ENCODE measurements around the gene CCDC8.
"Not testable (repeated sequence)": the region's sequence is repeated elsewhere in the genome, so short reads cannot be mapped to it uniquely, and the experiment has no call there.

Gene CCDC8

GRCh38 chr19:46410205-46411087 lies 2.9 kb downstream of the CCDC8 start:
- H3K36me3 ChIP-seq (ENCODE audit: control insufficient read depth, insufficient read depth, low read length), result no peaks in the 10 kb centered on the region
- H3K4me1 ChIP-seq (ENCODE audit: control insufficient read depth, insufficient read depth, low read length), result peaks cover 9% of the 10 kb centered on the region
- H3K9ac ChIP-seq (ENCODE audit: low read depth, low read length), result no peak overlapping the region
- no peaks in the 10 kb centered on the region for H3K9me3 ChIP-seq (ENCODE audit: control insufficient read depth, insufficient read depth, low read length)
- no peak overlapping the region for H3K4me3 ChIP-seq (ENCODE audit: low read depth, low read length)
- peaks cover 13% of the 10 kb centered on the region for H3K27me3 ChIP-seq (ENCODE audit: control insufficient read depth, insufficient read depth, low read length)

DNA sequence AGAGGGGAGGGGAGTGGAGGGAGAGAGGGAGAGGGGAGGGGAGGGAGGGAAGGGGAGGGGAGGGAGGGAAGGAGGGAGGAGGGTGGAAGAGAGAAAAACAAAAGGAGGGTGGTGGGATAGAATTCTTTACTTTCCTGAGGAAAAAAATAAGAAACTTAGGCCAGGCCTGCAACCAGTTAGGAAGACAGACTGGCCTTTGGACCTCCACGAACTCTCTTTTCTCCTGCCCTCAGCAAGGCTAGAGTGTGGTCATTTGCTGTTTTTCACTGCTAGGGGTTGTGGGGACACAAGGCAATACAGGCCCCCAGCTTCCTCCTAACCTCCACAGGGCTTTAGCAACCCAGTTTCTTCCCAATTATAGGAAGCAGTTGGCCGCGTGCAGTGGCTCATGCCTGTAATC lies 4.2 kb downstream of the CCDC8 start:
- H3K9ac ChIP-seq (ENCODE audit: low read depth, low read length), result no peak overlapping the region
- H3K4me3 ChIP-seq (ENCODE audit: low read depth, low read length), result no peak overlapping the region
- H3K4me1 ChIP-seq (ENCODE audit: control insufficient read depth, insufficient read depth, low read length), result peaks cover 9% of the 10 kb centered on the region
- peaks cover 11% of the 10 kb centered on the region for H3K27me3 ChIP-seq (ENCODE audit: control insufficient read depth, insufficient read depth, low read length)
- no peaks in the 10 kb centered on the region for H3K36me3 ChIP-seq (ENCODE audit: control insufficient read depth, insufficient read depth, low read length)
- H3K9me3 ChIP-seq (ENCODE audit: control insufficient read depth, insufficient read depth, low read length), result no peaks in the 10 kb centered on the region

GRCh38 chr19:46408664-46409039 lies 4.7 kb downstream of the CCDC8 start:
- peaks cover 9% of the 10 kb centered on the region for H3K4me1 ChIP-seq (ENCODE audit: control insufficient read depth, insufficient read depth, low read length)
- peak overlapping the region; percentile 76 for H3K9ac ChIP-seq (ENCODE audit: low read depth, low read length)
- H3K9me3 ChIP-seq (ENCODE audit: control insufficient read depth, insufficient read depth, low read length), result no peaks in the 10 kb centered on the region
- peak overlapping the region; percentile 68 for H3K4me3 ChIP-seq (ENCODE audit: low read depth, low read length)
- peaks cover 11% of the 10 kb centered on the region for H3K27me3 ChIP-seq (ENCODE audit: control insufficient read depth, insufficient read depth, low read length)
- no peaks in the 10 kb centered on the region for H3K36me3 ChIP-seq (ENCODE audit: control insufficient read depth, insufficient read depth, low read length)

- Histone ChIP-seq H3K36me3 (ENCODE audit: control insufficient read depth, insufficient read depth, low read length) (no peaks in the 10 kb centered on the region), H3K27me3 (ENCODE audit: control insufficient read depth, insufficient read depth, low read length) (peaks cover 11% of the 10 kb centered on the region), H3K9me3 (ENCODE audit: control insufficient read depth, insufficient read depth, low read length) (no peaks in the 10 kb centered on the region), H3K4me1 (ENCODE audit: control insufficient read depth, insufficient read depth, low read length) (peaks cover 9% of the 10 kb centered on the region), H3K9ac (ENCODE audit: low read depth, low read length) (peak overlapping the region; percentile 76), H3K4me3 (ENCODE audit: low read depth, low read length) (peak overlapping the region; percentile 68)
Measured at GRCh38 chr19:46407856-46408663, 5.3 kb downstream of the CCDC8 start.

DNA sequence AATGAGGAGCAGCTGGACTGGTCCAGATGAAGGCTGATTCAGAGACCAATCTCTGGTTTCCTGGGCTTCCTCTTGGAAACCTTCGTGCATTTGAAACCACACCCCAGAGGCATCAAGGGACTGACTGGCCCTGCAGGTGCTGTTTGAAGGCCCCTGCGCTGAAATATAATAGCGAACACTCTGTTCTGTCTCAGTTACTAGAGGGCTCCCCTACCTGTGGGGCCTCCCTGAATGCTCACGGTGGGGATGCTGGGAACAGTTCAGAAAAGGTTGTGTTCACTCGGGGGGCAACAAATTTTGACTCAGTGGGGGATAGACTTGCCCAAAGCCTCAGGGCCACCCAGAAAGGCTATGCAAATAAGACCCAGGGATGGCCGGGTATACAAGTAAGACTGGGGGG lies 6.4 kb downstream of the CCDC8 start:
- Histone ChIP-seq H3K36me3 (ENCODE audit: control insufficient read depth, insufficient read depth, low read length) (no peaks in the 10 kb centered on the region), H3K4me1 (ENCODE audit: control insufficient read depth, insufficient read depth, low read length) (peaks cover 11% of the 10 kb centered on the region), H3K4me3 (ENCODE audit: low read depth, low read length) (peak overlapping the region; percentile 13), H3K9me3 (ENCODE audit: control insufficient read depth, insufficient read depth, low read length) (no peaks in the 10 kb centered on the region), H3K9ac (ENCODE audit: low read depth, low read length) (no peak overlapping the region), H3K27me3 (ENCODE audit: control insufficient read depth, insufficient read depth, low read length) (peaks cover 11% of the 10 kb centered on the region)

GRCh38 chr19:46404753-46405468 lies 8.5 kb downstream of the CCDC8 start:
- Histone ChIP-seq H3K4me1 (ENCODE audit: control insufficient read depth, insufficient read depth, low read length) (peaks cover 11% of the 10 kb centered on the region), H3K4me3 (ENCODE audit: low read depth, low read length) (peak overlapping the region; percentile 62), H3K27me3 (ENCODE audit: control insufficient read depth, insufficient read depth, low read length) (peaks cover 11% of the 10 kb centered on the region), H3K9me3 (ENCODE audit: control insufficient read depth, insufficient read depth, low read length) (no peaks in the 10 kb centered on the region), H3K36me3 (ENCODE audit: control insufficient read depth, insufficient read depth, low read length) (no peaks in the 10 kb centered on the region), H3K9ac (ENCODE audit: low read depth, low read length) (no peak overlapping the region)

DNA sequence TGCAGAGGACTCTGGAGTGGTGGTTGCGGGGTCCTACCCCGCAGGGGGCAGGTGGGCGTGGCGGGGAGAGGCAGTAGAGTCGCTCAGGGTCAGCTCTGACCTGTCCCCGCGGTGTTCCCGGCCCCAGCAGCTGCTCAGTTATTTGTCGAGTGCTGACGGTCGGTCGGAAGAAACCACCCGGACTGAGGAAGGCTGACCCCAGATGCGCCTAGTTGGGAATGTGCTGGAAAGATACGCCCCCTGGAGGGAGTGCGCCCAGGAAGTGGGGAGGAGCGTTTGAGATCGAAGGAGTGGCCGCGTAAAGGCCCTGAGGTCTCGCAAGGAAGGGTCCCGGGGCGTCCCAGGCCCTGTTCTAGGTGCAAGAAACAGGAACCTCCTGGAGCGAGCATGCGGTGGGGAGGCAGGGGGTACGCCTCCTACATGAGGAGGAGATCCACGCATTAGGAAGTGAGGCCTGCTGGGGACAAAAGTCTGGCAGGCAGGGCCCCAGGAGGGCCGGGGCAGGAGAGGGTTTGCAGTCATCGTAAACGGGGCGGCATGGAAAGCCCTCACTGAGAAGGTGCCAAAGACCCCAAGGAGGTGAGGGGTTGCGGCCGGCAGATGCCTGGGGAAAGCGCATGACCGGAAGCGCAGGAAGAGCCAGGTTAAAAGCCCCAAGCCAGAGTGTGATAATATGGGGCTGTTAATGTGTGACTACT lies 9.2 kb downstream of the CCDC8 start:
- no peaks in the 10 kb centered on the region for H3K9me3 ChIP-seq (ENCODE audit: control insufficient read depth, insufficient read depth, low read length)
- peak overlapping the region; percentile 62 for H3K4me3 ChIP-seq (ENCODE audit: low read depth, low read length)
- peak overlapping the region; percentile 24 for H3K9ac ChIP-seq (ENCODE audit: low read depth, low read length)
- H3K4me1 ChIP-seq (ENCODE audit: control insufficient read depth, insufficient read depth, low read length), result peaks cover 11% of the 10 kb centered on the region
- no peaks in the 10 kb centered on the region for H3K36me3 ChIP-seq (ENCODE audit: control insufficient read depth, insufficient read depth, low read length)
- H3K27me3 ChIP-seq (ENCODE audit: control insufficient read depth, insufficient read depth, low read length), result peaks cover 11% of the 10 kb centered on the region

- no peaks in the 10 kb centered on the region for H3K9me3 ChIP-seq (ENCODE audit: control insufficient read depth, insufficient read depth, low read length)
- no peak overlapping the region for H3K9ac ChIP-seq (ENCODE audit: low read depth, low read length)
- H3K4me3 ChIP-seq (ENCODE audit: low read depth, low read length), result no peak overlapping the region
- peaks cover 9% of the 10 kb centered on the region for H3K4me1 ChIP-seq (ENCODE audit: control insufficient read depth, insufficient read depth, low read length)
- H3K36me3 ChIP-seq (ENCODE audit: control insufficient read depth, insufficient read depth, low read length), result no peaks in the 10 kb centered on the region
- H3K27me3 ChIP-seq (ENCODE audit: control insufficient read depth, insufficient read depth, low read length), result peaks cover 8% of the 10 kb centered on the region
Measured at GRCh38 chr19:46402725-46403124, 10.6 kb downstream of the CCDC8 start.

DNA sequence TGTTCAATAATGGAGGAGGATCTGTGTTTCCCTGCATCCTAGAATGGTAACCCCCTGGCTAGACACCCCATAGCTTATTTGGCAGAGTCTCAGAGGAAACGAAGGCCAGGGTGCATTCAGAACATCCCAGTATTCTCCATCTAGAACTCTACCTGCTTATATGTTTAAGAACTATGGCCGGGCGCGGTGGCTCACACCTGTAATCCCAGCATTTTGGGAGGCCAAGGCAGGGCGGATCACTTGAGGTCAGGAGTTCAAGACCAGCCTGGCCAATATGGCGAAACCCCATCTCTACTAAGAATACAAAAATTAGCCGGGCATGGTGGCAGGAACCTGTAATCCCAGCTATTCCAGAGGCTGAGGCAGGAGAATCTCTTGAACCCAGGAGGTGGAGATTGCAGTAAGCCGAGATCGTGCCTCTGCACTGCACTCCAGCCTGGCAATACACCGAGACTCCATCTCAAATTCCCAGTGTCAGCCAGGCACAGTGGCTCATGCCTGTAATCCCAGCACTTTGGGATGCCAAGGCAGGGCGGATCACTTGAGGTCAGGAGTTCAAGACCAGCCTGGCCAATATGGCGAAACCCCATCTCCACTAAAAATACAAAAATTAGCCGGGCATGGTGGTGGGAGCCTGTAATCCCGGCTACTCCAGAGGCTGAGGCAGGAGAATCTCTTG lies 15.4 kb downstream of the CCDC8 start:
- not testable (repeated sequence) for H3K4me1 ChIP-seq (ENCODE audit: control insufficient read depth, insufficient read depth, low read length); H3K36me3 ChIP-seq (ENCODE audit: control insufficient read depth, insufficient read depth, low read length)

GRCh38 chr19:46394402-46394797 lies 19.0 kb downstream of the CCDC8 start:
- Histone ChIP-seq H3K36me3 (ENCODE audit: control insufficient read depth, insufficient read depth, low read length) (peaks cover 19% of the 10 kb centered on the region), H3K9ac (ENCODE audit: low read depth, low read length) (no peak overlapping the region), H3K4me1 (ENCODE audit: control insufficient read depth, insufficient read depth, low read length) (peaks cover 2% of the 10 kb centered on the region)

More for the DNA sequence above, 15.4 kb downstream of the CCDC8 start:
- H3K9ac ChIP-seq (ENCODE audit: low read depth, low read length); H3K4me3 ChIP-seq (ENCODE audit: low read depth, low read length); H3K27me3 ChIP-seq (ENCODE audit: control insufficient read depth, insufficient read depth, low read length); H3K9me3 ChIP-seq (ENCODE audit: control insufficient read depth, insufficient read depth, low read length): not testable (repeated sequence)

More at GRCh38 chr19:46394402-46394797, 19.0 kb downstream of the CCDC8 start:
- Histone ChIP-seq H3K9me3 (ENCODE audit: control insufficient read depth, insufficient read depth, low read length) (no peaks in the 10 kb centered on the region), H3K4me3 (ENCODE audit: low read depth, low read length) (no peak overlapping the region), H3K27me3 (ENCODE audit: control insufficient read depth, insufficient read depth, low read length) (no peaks in the 10 kb centered on the region)

Measured in iPS-15b (cell line).